Upper lobe of left lung (tissue), 4 donors: ENCODE measurements around the gene DLGAP1.

Source experiments
- CTCF ChIP-seq, 6 experiments: fragments of 450-650 bp in 4 of 6; fragments of 200-600 bp in 2 of 6; sonication (generic) in 2 of 6; IDR thresholded peaks; one replicate each; pipeline ENCODE4 v1.5.1; 2016 to 2019; ENCODE audit warnings: antibody characterized with exemption in 6 of 6
- EP300 ChIP-seq, 4 donors: sonication (generic); formaldehyde crosslinking; IDR thresholded peaks; one replicate each; pipeline ENCODE4 v1.5.1; 2017; ENCODE audit warnings: antibody characterized with exemption in 4 of 4, control low read depth in 2 of 4
- POLR2A ChIP-seq, 4 donors: fragments of 450-650 bp; IDR thresholded peaks; one replicate each; pipeline ENCODE4 v1.5.1; 2016 to 2017; ENCODE audit warnings: antibody characterized with exemption in 4 of 4, mild to moderate bottlenecking in 2 of 4
- POLR2AphosphoS5 ChIP-seq, 2 donors: sonication (generic); formaldehyde crosslinking; IDR thresholded peaks; one replicate each; pipeline ENCODE4 v1.5.1; 2017; ENCODE audit warnings: antibody characterized with exemption in 2 of 2

GRCh38 chr18:3468066-3468705 is 986.9 kb downstream of the DLGAP1 start:
- TF ChIP-seq CTCF (IDR thresholded peaks at IDR 0.05) (no peak), POLR2A (IDR thresholded peaks at IDR 0.05) (no peak), POLR2AphosphoS5 (IDR thresholded peaks at IDR 0.05) (no peak), EP300 (IDR thresholded peaks at IDR 0.05) (no peak)
